HG03457 (cell line): ENCODE data around the gene BLMH.

ENCODE experiments used
- ATAC-seq: cut with Tn5 transposase; IDR thresholded peaks from one replicate; pipeline ENCODE4 v1.9.1; 2021; ENCODE audit warnings: moderate number of reproducible peaks; ENCODE audit not compliant: unreplicated experiment

The BLMH gene, protein sequence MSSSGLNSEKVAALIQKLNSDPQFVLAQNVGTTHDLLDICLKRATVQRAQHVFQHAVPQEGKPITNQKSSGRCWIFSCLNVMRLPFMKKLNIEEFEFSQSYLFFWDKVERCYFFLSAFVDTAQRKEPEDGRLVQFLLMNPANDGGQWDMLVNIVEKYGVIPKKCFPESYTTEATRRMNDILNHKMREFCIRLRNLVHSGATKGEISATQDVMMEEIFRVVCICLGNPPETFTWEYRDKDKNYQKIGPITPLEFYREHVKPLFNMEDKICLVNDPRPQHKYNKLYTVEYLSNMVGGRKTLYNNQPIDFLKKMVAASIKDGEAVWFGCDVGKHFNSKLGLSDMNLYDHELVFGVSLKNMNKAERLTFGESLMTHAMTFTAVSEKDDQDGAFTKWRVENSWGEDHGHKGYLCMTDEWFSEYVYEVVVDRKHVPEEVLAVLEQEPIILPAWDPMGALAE

DNA sequence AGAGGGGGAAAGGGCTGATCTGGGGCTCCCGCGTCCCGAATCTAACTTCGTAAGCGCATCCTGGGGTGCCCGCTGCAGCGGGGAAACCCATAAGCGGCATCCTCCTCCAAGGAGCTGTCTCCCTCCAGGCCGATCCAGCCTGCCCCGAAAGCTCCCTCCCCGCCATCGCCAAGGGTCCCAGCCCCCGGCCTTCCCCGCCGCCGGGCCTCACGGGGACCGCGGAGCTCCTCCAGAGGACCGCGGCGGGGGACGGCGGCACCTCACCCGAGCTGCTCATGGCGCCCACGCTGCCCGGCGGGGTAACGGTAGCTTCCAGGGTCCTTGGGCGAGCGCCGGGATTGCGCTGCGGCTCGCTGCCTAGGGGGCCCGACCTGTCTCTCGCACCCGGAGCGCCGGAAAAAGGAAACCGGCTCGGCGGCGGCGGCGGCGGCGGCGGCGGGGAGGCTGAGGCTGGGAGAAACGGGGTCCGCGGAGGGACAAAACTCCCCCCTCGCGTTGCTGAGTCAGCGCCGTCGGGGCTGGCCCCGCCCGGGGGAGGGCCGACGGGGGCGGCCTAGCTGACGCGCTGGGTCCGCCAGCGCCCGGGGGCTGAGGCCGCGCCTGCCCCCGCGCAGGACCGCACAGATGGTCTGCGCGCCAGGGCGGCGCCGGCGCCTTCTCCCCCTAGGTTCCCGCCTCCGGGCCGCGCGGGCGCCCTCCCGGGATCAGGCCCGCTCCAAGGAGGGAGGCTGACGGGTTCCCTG, at the start of gene BLMH:
Gene BLMH (minus strand): TSS at position 402 of the 743 bp plus-strand sequence. CDS start 125 bp downstream, at position 277.
- ATAC-seq: no peak

DNA sequence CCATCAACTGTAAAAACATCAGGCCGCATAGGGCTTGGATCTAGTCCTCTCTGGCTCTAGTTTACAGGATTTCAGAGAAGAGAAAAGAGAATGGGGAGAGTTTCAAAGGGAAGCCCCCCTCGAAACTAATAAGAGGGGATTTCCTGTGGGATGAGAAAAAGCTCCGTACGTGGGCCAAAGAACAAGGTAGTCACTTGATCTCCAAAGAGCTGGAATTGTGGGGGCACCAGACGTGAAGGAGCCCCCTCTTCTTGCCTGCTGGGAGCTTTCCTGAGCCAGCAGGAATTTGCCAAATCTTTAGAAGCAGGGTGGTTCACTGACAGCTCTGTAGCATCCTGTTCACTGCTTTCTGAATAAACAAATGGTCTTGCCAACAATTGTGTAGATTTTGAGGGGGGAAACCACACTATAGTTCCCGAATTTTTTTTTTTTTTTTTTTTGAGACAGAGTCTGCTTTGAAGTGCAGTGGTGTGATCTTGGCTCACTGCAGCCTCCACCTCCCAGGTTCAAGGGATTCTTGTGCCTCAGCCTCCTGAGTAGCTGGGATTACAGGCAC, 49.1 kb upstream of the BLMH start:
- ATAC-seq: no peak

DNA sequence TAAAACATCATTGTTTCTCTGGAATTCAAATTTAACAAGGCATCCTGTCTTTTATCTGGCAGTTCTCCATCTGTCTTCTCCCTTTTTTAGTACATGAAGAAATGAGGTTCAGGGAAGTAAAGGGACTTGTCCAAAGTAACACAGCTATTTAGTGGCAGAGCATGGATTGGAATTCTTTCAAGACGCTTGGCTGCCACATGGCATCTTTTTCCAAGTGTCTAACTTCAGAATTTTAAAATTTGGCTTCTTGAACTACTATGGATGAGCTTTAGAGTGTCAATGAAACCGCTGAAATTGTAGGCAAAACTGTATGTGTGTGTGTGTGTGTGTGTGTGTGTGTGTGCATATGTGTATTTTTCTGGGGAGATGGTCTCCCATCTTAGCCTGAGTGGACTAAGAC, 47.3 kb upstream of the BLMH start:
- ATAC-seq: no peak

DNA sequence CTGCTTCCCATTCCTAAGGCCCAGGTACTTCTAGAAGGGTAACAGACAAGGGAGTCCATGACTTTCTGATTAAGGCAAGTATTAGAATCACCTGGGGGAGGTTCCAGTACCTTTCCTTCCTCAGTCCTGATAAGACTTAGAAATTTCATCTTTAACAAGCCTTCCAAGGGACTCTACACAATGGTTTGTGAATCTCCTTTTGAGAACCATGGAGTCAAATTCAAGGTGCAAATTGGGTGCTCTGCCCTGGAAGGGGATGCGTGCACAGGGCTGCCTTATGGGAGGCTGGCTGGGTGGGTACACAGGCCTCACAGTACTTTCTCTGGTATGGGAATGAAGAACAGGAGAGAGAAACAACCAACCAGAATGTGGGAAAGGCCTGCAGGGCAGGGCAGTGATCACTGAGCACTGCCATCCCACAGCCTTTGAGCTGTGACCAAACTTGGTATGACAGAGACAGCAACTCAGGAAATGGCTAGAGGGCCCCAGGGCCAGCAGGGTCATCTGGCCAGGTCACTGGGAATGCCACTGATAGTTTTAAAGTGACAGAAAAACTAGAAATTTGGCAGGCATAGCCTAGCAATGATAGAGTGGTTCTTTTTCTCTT, 45.8 kb upstream of the BLMH start:
- no peak for ATAC-seq

DNA sequence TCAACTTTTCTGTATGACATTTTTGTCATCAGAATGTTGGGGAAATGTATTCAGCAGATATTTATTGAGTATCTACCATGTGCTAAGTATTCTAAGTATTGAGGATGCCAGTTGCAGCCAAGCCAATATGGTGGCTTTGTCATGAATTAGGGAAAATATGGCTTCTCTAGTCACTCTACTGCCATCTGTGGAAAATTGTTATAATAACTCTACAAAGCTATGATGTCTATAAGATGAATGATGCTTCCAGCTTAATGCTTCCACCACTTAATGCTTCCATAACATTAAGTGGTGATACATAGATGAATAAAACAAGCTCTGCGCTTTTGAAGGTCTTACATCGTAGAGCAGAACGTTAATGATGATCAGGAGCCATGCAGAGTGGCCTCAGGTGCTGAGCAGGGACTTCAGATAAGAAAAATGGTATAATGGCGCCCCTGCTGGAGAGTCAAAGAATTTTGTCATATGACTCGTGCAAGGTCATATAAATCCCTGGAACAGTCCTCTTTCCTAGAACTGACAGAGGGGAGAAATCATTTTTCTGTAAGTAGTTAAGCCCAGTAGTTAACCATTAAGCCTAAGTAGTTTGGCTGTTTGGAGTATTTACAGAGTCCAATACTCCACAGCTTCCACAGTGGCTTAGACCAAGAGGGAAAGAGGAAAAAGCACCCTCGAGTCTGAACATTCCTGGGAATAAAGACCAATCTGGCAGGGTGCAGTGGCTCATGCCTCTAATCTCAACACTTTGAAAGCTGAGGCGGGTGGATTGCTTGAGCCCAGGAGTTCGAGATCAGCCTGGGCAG, 44.8 kb upstream of the BLMH start:
- ATAC-seq: no peak

DNA sequence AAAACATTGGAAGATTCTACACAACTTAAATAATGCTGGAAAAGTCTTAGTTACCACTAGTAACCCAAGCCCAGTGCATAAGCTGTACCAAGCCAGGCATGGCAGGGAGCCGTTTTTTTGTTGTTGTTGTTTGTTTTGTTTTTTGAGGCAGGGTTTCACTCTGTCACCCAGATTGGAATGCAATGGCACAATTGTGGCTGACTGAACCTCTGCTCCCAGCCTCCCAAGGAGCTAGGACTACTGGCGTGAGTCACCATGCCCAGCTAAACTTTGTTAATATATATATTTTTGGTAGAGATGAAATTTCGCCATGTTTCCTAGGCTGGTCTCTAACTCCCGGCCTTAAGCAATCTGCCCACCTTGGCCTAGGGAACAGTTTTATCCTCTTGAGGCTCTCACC, 42.7 kb upstream of the BLMH start:
- no peak for ATAC-seq

DNA sequence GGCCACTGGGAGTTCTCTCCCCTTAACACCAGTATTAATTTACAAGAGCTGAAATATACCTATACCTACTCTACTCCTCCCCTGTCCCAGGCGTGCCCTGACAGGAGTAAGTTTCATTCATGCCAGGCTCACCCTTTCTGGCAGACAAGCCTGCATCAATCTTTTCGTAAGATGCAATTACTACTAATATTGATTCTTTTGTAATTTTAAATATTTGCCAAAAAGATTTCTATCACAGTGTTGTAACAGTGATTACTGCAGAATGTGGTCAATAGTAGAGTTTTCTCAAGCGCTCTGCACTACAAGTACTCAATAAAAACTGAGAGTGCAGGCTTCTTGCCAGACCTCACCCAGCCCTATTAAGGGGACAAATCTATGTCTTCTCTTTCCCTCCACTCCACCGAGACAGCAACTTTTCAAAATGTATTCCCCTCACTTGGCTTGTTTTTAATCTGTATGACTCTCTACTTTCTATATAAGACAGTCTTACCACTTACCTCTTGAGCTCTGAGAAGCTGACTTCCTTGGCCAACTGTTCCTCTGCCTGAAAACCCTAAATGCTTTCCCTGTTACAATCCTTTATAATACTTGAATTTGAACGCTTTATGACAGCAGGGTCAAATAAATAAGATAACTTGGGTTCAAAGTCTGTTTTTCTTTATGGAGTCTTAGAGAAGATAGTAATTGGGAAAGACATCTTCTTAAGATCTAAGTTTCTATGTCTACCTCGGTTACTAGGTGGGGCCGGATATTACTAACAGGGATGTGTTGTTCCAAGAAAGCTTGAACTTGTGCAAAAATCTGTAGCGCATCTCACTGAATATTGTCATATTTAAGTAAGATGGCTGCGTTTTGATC, 42.0 kb upstream of the BLMH start, which contains the start of gene TMIGD1:
Gene TMIGD1 (minus strand): TSS at position 555 of the 858 bp plus-strand sequence. CDS start 1,924 bp downstream, outside the sequence.
- ATAC-seq: no peak

DNA sequence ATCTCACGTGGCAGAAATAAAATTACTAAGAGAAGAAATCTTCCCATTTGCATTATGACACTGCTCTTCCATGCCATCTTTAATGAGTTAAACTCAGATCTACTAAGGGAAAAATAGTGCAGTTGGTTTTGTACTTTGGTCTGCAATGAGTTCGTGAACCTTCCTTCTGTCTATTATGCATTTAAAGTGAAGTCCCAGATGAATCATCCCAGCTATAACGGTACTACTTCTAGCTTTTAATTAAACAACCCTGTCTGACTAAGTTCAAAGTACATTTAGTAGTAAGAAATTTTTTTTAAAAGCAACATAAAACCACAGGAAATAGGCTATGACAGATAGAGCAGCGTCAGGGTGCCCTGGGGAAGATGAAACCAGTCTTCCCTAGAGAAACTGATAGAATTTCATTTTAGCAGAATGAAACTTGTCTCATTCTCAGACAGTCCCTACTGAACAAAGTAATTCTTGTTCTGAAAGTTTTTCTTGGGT, 40.4 kb upstream of the BLMH start:
- ATAC-seq: no peak

DNA sequence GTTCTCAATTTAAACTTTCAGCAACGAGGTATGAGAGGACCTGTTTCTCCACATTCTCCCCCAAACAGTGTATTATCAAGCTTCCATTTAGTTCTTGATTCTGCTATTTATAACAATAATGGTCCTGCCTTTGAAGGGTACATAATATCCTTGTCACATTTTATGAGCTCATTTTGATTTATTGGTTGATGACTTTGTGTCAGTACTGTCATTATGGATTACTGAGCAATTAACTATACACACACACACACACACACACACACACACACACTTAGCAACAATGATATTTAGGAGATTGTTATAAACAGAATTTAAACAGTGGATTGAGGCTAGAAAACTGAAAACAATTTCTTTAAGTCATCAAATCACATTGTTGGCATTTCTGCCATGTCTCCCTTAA, 35.1 kb upstream of the BLMH start:
- ATAC-seq: no peak

DNA sequence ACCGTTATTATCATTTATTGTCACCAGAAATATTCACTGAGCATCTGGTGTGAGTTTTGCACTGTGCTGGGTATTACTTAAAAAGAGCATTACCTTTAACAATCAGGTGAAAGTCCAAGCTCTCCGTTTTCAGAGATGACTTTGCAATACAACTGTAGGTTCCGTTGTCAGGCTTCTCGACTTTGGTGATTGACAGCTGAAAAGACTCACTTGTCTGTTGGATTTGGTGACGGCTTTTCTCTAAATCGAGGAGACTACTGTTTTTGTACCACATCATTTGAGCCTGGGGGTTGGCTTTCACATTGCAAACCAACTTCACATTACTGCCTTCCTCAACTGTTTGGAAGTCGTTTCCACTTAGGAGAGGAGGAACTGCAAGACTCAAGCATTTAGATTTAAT, 33.0 kb upstream of the BLMH start:
- no peak for ATAC-seq

DNA sequence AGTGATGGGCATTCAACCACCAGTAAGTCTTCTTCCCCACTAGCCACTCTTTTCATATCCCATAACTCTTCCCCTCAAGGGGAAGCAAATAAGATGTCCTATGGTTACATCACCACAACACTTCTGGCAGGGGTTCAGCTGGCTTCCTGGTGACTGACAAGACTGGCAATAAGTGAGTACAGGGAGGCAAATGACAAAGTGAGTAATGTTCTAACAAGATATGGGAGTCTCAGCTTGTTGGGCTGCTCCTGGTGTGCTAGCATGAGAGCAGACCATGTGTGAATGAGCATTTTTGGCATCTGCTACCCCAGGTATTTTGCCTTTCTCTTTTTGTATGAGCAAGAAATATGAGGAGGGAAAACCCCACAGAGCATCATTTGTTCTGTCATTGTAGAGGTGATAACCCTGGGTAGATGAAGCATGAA, 32.2 kb upstream of the BLMH start:
- no peak for ATAC-seq

DNA sequence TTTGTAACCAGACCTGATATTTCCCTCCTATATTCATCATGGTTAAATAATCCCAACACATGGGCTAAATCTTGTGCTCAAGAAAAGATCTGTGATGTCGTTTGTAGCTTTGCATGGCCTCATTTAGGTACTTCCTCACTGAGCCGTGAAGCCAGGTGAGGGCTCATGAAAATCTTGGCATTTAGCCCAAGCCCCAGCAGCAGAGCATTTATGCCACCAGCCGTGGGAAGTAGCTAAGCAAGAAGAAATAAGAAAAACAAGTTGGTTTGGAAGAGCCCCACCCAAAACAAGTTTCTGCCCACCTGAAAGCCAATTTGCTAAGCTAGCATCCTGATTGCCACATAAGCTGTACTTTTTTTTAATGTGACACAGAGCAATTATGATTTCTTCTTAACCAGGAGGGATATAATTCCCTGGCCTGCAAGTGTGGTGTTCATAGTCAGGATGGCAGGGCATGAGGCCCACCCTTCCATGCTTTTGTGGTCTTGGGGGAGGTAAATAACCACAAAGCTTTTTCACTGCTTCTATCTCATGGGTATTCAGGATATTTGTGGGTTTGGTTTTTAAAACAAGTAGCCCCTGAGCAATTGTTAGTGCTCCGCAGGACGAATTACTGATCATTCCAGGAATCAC, 31.6 kb upstream of the BLMH start:
- no peak for ATAC-seq

DNA sequence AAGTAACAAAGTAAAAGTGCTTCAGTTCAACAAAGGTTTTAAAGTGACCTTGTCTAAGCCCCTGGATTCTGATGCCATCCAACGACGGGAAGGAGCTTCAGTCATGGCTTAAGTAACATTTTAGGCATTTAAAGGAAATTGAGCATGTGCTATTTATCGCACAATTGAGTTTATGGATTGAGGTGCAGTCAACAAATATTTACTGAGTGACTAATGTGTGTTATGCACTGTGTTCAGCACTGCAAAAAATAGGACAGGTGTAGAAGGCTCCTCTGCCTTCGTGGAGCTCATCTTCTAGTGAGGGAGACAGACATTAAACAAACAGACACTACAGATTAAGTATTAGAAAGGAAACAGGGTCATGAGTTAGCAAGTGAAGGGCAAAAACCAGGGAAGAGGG, 29.6 kb upstream of the BLMH start:
- ATAC-seq: no peak

DNA sequence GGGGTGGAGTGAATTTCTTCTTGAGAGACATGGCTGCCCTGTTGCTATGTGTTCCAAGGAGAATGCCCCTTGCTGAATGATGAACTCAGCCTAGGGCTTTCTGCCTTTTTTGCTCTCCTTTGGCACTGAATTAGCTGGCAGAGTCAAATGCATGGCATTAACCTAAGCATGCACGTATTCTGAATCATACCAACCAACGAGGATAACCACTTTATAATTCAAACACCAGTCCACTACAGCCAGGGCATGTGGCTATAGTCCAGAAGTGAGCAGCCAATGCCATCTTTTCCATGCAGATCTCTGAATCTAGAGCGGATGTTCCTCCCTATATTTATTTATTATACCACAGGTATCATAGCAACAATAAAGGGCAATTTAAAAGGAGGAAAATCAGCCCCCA, 26.4 kb upstream of the BLMH start:
- ATAC-seq: no peak

DNA sequence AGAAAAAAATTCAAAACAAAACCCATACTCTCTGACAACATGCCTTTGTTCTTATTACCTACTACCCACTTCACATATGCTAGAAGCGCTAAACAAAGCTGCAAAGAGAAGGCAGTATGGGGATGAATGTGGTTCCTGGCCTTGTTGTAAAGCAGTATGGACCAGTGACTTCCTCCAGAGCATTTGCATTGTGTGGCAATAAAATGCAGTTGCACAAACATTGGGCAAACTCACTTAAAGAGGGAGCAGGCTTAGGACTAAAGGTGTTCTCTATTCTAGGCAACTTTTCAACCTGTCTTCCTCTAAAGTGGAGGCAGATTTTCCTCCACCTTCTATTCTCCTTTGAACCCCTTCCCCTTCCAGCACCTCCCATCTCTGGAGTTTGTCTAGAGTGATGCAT, 25.0 kb upstream of the BLMH start:
- ATAC-seq: no peak

DNA sequence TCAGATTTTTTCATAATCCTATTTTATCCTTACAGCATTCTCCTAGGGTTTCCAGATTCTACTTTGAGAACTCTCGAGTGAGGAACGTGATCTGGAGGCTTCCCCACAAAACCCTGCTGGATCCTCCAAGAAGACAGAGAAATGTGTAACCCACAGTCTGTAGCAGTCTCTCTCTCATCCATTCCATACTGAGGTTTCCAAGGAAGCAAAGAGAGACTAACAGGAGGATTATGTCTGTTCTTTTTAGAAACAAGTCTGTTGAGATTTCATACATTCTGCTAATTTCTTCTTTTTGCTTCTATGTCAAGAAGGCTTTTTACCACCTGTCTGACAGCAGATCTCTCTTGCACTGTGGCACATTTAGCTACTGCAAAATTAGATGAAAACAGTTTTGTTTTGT, 23.4 kb upstream of the BLMH start:
- no peak for ATAC-seq

DNA sequence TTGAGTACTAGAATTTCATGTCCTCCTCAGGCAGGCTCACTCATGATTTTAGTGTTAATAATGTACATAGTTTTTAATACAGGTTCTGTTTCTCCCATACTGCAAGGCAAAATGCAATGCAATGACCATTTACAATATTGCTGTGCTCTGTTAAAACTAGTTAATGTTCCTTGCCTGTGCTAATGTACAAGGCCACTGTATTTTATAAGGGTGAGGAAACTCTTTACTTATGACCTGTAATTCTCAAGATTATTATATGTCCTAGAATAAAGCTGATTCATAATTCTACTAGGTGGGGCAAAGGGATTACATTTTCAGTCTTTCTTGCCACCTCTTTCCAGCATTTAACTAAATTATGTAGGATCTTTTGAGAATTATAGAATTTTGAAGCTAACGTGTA, 22.7 kb upstream of the BLMH start:
- ATAC-seq: no peak

DNA sequence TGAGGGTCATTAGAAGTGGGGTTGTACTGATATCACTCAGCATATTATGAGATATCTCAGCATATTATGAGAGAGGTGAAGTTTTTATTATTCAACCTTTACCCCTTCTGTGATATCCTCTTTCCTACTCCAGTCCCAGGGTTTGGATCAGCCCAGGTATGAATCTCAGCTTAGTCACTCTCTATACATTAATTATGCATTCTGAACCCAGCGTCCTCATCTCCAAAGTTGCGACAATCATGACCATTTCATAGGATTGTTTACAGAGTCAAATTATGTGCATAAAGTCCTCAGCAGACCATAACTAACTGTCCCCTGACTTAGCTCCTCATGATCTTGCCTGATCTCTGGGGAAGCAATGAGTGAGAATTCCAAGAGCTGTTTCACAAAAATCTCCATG, 20.5 kb upstream of the BLMH start:
- ATAC-seq: no peak

DNA sequence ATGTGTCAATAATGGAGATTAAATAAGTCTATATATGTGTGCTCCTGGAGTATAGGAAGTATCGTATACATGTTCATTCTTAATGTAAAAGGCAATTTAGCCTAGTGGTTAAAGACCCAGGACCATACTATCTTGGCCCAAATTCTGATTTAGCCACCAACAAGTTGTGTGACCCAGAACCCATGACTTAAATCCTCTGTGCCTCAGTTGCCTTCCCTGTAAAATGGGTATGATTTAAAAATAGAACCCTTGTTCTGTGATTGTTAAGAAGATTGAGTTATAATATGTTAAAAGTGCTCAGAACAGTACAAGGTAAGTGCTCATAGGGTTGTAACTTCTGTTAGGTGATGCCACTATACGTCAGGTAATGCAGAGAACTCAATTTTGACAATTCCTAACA, 18.8 kb upstream of the BLMH start:
- ATAC-seq: no peak
